Measurements from ENCODE around the gene AXL.
"Not testable (repeated sequence)": the region's sequence is repeated elsewhere in the genome, so short reads cannot be mapped to it uniquely, and the experiment has no call there.

Gene AXL

DNA sequence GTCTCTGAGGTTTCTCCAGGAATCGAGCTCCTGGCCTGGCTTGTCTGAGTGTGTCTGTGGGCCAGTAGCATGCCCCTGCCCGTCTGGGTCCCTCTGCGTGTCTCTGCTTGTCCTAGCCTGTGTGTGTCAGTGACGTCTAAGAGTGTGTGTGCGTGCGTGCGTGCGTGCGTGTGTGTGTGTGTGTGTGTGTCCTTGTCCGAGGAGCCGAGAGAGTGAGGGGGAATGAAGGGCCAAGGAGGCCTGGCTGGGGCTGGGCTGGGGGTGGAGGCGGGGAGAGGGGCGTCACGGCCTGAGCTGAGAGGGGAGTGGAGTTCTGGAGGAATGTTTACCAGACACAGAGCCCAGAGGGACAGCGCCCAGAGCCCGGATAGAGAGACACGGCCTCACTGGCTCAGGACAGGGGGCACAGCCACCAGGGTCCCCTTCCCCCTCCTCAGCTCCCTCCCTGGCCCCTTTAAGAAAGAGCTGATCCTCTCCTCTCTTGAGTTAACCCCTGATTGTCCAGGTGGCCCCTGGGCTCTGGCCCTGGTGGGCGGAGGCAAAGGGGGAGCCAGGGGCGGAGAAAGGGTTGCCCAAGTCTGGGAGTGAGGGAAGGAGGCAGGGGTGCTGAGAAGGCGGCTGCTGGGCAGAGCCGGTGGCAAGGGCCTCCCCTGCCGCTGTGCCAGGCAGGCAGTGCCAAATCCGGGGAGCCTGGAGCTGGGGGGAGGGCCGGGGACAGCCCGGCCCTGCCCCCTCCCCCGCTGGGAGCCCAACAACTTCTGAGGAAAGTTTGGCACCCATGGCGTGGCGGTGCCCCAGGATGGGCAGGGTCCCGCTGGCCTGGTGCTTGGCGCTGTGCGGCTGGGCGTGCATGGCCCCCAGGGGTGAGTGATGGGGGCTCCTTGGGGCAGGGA, at the start of gene AXL:
AXL (plus strand) TSS at position 609 of the 893 bp plus-strand sequence; CDS start at position 779, 170 bp downstream.
- peak; percentile 15 to 81 (median 55) for DNase-seq
- intact Hi-C loops (cut with DNase I), result no loop called here

DNA sequence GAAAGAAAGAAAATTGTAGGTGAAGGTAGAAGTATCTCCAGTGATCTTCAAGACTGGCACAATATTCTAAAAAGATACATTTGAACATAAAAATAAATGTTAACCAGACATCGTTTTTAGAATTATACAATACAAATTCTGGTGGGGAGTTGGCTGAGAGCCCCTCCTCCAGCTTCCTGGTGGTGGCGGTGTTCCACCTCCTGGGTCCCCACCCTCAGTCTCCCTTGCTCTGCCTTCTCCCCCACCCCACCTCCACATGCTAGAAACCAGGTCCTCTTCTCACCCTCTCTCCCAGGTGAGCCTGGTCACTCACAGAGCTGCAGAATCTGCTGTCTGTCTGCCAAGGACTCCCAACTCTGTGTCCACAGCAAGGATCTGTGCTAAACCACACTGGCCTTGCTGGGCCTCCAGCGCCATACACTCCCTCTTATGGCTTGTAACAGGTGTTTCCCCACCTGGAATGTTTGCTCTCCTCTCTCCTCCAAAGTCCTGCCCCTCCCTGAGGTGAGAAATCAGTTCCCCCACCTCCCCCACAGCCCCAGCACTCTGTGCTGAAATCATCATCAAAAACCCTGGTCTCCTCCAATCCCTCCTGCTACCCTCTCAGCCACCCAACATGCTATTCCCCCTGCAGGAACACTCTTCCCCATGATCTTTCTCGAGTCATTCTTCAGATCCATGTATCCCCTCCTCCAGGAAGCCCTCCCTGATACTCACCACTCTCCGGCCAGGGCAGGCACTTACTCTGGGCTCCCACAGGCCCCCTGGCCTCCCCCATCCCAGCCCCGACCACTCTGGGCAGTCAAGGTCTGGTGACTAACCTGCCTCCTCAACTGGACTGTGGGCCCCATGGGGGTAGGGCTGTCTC, 46.5 kb upstream of the AXL start:
- intact Hi-C loops (cut with DNase I), result no loop called here
- DNase-seq, result no peak

DNA sequence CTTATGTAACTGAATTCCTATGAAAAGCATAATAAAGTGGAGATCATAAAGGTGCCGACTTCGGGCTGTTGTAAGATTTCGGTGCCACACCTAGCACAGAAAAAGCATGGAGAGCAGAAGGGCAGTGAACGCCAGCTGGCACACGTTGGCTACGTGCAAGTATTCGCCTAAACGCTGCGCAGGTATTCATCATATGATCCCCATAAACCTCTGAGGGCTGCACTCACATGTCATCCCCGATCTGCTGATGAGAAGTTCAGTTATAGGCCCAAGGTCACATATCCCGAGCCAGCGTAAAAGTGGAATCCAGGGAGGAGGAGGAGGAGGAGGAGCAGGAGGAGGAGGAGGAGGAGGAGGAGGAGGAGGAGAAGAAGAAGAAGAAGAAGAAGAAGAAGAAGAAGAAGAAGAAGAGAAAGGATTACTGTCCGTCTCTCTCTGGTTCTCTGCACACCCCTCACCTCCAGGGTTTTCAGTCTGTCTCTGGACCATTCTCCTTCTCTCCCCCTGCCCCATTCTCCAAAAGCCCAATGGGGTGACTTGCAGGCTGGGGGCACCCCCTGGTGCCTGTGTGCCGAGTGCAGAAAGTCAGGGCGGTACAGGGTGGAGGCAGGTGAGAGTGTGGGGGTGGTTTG, 44.6 kb upstream of the AXL start:
- intact Hi-C loops (cut with DNase I), result no loop called here
- DNase-seq, result no peak

DNA sequence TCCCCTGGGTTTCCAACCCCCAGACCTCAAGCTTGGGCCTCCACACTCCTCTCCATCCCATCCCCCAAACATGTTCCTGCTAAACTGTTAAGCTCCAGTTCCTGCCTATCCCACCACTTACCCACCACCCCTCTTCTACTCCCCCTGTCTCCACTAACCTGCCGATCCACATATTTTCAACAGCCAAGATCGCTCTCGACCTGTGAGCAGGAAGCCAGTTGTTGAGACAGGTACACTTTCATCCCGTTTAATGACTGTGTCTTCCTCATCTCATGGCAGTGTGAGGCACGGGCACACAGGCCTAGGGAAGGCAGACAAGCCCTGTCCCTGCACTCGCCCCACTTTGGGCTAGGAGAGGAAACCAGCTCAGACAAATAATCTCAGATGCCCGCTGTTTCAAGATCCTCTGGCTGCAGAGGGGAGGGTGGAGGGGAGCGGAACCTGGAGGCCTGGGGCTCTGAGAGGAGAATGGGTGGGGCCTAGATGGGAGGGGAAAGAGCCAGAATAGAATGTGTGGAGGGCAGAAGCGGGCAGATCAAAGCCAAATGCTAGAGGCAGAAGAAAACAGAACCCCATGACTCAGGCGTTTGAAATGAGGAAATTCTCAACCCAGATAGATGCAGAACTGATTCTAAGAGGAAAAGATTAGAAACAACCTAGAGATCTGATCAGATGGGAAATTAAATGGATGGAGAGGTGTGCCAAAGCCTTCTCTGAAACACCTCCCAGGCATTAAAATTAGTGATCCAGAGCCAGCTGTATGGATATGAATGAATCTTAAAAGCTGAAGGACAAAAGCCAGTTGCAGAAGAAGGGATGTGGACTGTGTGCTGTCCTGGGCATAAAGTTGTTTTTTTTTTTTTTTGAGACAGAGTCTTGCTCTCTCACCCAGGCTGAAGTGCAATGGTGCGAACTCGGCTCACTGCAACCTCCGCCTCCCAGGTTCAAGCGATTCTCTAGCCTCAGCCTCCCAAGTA, 42.9 kb upstream of the AXL start:
- DNase-seq, result peak in 36 of 42 donors; percentile 6 to 69 (median 38)

DNA sequence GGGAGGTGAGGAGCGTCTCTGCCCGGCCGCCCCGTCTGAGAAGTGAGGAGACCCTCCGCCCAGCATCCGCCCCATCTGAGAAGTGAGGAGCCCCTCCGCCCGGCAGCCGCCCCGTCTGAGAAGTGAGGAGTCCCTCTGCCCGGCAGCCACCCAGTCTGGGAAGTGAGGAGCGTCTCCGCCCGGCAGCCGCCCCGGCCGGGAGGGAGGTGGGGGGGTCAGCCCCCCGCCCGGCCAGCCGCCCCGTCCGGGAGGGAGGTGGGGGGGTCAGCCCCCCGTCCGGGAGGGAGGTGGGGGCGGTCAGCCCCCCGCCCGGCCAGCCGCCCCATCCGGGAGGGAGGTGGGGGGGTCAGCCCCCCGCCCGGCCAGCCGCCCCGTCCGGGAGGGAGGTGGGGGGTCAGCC, 38.9 kb upstream of the AXL start:
- intact Hi-C loops (cut with DNase I); DNase-seq: not testable (repeated sequence)

More for the DNA sequence above, 42.9 kb upstream of the AXL start:
- intact Hi-C loops (cut with DNase I), result no loop called here

DNA sequence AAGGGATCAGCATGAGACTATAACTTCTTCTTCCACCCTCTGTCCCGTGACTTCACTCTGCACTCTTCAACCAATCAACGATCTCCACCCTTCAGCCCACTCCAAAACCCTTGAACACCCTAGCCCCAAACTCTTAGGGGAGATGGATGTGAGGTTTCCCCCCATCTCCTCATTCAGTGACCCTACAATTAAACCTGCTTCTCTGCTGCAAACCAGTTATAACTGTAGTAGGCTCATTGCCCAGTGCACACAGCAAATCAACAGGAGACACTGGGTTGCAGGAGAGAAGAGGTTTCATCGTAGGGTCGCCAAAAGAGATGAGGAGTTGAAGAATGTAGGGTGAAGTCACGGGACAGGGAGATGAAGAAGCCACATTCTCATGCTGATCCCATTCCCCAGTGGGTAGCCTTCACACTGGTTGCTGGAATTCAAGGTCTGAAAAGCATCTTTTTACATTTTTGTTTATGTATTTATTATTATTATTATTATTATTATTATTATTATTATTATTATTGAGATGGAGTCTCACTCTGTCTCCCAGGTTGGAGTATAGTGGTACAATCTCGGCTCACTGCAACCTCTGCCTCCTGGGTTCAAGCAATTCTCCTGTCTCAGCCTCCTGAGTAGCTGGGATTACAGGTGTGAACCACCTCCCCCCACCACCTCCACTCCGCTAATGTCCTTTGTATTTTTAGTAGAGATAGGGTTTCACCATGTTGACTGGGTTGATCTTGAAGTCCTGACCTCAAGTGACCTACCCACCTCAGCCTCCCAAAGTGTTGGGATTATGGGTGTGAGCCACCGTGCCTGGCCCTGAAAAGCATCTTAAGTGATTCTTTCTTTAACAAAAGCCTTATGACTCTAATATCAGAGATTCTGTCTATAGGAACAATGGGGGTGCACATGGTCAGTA, 31.8 kb upstream of the AXL start:
- intact Hi-C loops (cut with DNase I), result no loop called here
- DNase-seq, result no peak

DNA sequence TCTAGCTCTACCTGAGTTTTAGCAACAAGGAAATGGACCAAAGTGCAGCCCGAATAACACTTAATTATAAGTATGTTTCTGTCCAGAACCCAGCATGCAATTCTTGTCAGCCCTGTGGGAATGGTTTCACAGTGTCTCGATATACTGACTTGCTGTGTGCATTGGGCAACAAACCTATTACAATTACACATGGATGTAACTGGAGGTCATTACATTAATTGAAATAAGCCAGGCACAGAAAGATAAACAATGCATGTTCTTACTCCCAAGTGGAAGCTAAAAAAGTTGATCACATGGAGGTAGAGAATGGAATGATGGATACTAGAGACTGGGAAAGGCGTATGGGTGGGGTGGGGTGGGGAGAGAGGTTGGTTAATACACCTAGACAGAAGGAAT, 31.1 kb upstream of the AXL start:
- intact Hi-C loops (cut with DNase I), result no loop called here
- DNase-seq, result no peak

DNA sequence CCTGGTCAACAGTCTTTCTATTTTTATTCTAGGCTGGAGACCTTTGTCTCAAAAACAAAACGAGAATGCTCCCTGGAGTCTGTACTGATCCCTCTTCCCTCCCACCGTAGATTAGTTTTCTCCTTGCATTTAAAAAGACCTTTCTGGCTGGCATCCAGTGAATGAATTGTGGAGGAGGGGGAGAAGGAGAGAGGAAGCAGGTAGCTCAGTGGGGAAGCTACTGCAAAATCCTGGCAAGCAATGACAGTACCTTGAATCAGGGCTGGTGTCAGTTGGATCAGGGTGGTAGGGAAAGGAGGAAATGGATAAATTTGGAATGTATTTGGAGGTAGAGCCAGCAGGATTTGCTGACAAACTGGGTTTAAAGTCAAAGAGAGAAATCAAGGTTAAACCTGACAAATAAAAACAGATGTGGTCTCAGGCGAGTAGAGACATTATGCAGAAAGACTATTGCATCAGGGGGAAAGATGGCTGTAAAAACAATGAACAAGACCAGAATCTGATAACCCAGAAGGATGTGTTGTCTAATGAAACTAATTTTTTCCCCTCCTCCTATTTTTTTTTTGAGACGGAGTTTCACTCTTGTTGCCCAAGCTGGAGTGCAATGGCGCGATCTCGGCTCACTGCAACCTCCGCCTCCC, 29.5 kb upstream of the AXL start:
- intact Hi-C loops (cut with DNase I), result no loop called here
- DNase-seq, result no peak

DNA sequence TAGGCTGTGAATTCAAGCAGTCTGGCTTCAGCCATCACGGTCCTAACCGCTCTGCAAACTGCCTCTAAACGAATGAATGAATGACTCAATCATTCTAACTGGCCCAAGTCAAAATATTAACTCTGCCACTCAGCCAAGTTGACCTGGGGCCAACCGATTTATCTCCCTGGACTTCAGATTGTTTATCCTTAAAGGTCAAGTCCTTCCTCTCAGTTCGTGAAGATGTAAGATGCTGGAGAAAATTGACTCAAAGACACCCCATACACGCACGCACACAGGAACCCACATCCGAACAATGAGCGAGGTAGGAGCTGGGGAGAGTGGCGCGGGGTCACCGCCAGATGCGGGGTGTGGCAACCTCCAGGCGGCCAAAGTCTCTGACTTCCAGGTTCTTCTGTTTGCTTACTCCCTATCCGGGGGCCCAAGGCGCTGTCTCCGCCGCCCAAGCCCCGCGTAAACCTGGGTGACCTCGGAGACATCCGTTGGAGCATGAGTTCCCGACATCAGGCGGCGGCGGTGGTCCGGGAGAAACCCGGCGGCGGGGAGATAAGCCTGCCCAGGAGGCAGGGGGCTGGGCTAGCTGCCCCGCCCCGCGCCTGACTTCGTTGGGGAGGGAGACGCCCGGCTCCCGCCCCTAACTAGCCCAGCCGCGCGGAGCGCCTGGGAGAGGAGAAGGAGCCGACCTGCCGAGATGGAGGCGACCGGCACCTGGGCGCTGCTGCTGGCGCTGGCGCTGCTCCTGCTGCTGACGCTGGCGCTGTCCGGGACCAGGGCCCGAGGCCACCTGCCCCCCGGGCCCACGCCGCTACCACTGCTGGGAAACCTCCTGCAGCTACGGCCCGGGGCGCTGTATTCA, 26.2 kb upstream of the AXL start, which contains the start of gene CYP2S1:
CYP2S1 (plus strand) TSS at position 646 of the 856 bp plus-strand sequence; CDS start at position 692, 46 bp downstream.
- intact Hi-C loops (cut with DNase I), result no loop called here
- DNase-seq, result peak in 9 of 42 donors; percentile 6 to 51 (median 19)

DNA sequence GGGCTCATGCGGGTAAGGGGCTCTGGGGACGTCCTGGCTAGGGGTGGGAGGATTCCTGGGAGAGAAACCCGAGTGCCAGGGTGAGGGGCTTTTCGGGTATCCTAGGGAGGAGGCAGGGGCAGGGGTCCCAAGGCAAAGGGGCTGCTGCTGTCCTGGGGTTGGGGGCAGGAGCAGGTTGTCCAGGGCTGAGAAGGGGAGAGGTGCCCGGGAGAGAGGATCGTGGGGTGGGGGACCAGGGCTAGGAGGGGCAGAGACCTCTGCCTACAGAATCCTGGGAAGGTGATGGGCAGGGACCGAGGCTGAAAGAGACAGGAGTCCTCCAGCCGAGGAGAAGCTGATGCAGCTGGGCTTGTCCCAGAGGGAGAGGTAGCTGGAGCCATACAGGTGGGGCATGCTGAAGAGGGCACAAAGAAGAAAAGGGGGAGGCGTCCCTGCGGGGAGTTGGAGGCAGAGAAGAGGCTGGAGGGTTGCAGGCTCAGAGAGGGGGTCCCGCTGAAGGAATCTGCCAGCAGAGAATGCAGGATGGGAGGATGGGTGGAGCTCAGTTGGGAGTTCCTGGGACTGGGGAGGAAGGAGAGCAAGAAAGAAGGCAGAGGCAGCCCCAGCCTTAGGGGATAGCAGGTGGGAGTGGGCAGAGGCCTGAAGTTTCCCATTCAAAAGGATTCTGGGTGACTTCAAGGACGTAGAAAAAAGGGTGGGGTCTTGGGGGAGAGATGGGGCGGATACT, 25.4 kb upstream of the AXL start:
- intact Hi-C loops (cut with DNase I), result no loop called here
- no peak for DNase-seq

DNA sequence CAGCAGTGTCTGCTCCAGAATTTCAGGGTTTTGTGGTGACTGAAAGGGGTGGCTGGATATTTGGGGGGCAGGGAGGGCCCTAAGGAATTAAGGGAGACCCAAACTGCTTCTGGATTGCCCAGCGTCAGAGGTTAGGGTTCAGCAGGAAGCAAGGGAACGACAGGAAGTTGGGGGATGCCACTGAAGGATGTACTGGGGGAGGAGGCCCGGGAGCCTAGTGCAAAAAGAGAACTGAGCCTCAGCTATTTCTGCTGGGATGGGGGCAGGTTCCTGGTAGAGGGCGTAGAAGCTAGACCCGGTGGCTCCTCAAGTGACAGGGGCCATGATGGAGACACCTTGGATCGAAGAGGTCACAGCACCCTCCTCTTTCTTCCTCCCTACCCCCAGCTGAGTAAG, 24.9 kb upstream of the AXL start:
- no peak for DNase-seq
- intact Hi-C loops (cut with DNase I), result no loop called here

DNA sequence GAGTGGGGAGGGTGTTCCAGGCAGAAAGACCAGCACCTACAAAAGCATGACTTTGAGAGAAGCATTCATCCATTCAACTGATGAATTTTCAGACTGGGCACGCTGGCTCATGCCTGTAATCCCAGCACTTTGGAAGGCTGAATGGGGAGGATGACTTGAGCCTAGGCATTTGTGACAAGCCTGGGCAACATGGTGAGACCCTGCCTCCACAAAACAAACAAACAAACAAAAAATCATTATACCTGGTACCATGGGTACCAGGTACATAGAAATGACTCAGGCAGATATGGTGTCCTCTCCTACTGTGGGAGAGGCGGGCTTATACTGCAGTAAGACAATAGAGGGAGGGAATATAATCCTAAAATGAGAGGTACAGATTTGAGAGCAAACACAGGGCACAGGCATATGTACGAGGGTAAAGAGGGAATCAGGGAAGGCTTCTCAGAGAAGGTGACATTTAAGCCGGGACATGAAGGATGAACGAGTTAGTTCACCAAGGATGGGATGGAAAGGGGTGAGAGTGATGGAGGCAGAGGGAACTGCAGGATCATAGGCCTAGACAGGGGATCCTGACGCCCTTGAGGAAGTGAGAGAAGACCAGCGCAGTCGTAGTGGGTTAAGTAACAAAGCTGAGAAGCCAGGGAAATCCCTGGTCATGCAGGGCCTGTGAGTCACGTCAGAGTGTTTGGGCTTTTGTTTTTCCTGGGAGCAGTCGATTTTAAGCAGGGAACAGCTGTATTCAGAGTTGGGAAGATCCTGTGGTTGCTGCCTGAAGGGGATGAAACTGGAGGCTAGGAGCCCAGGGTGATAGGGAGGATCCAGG, 23.1 kb upstream of the AXL start:
- intact Hi-C loops (cut with DNase I), result no loop called here
- DNase-seq, result peak in 1 of 42 donors; percentile 13

DNA sequence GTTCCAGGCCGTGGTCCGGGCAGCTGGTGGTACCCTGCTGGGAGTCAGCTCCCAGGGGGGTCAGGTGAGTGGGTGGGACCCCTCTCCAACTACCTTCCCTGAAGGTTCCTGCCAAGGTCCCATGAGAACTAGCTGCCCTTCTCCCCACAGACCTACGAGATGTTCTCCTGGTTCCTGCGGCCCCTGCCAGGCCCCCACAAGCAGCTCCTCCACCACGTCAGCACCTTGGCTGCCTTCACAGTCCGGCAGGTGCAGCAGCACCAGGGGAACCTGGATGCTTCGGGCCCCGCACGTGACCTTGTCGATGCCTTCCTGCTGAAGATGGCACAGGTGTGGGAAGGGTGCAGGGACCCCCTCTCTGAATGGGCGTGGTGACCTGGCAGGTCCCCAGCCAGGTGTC, 20.5 kb upstream of the AXL start:
- intact Hi-C loops (cut with DNase I), result no loop called here
- no peak for DNase-seq

DNA sequence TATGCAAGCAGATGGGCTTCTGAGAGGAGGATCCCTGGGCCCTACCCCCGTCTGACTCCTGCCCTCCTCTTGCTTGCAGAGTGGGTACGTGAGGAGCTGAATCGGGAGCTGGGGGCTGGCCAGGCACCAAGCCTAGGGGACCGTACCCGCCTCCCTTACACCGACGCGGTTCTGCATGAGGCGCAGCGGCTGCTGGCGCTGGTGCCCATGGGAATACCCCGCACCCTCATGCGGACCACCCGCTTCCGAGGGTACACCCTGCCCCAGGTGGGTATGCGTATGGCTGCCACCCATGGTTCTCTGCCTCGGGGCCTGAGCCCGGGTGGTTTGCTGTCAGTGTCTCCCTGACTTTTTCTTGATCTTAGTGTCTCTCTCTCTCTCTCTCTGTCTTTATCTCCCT, 15.7 kb upstream of the AXL start:
- intact Hi-C loops (cut with DNase I), result no loop called here
- DNase-seq, result no peak
